ENCODE measurements around the gene RNF152. TPM values are rescaled to one million over a fixed set of nuclear protein-coding genes. Genes with fewer than 3 reads are reported as not detected.

The RNF152 gene
- total RNA-seq: 18.2 TPM

- DNase-seq (ENCODE audit: low spot score): peak; percentile 19
Measured at GRCh38 chr18:61892683-61893308, at the start of gene RNF152. Gene RNF152, minus strand, starts transcription at chr18:61893007. Its CDS starts 76,544 bp downstream, at chr18:61816463.

- no peak for DNase-seq (ENCODE audit: low spot score)
Measured at GRCh38 chr18:61941948-61942471, 49.2 kb upstream of the RNF152 start.

GRCh38 chr18:61939046-61939674 is 46.4 kb upstream of the RNF152 start:
- DNase-seq (ENCODE audit: low spot score): no peak

GRCh38 chr18:61935362-61935761 is 42.6 kb upstream of the RNF152 start:
- DNase-seq (ENCODE audit: low spot score): no peak

GRCh38 chr18:61931654-61932379 is 39.0 kb upstream of the RNF152 start:
- DNase-seq (ENCODE audit: low spot score): no peak

- no peak for DNase-seq (ENCODE audit: low spot score)
Measured at GRCh38 chr18:61929881-61930640, 37.3 kb upstream of the RNF152 start.

- no peak for DNase-seq (ENCODE audit: low spot score)
Measured at GRCh38 chr18:61926532-61926931, 33.7 kb upstream of the RNF152 start.

GRCh38 chr18:61924550-61924949 is 31.7 kb upstream of the RNF152 start:
- DNase-seq (ENCODE audit: low spot score): no peak

GRCh38 chr18:61922435-61922834 is 29.6 kb upstream of the RNF152 start:
- no peak for DNase-seq (ENCODE audit: low spot score)

- DNase-seq (ENCODE audit: low spot score): no peak
Measured at GRCh38 chr18:61921621-61922235, 28.9 kb upstream of the RNF152 start.

GRCh38 chr18:61917818-61918217 is 25.0 kb upstream of the RNF152 start:
- DNase-seq (ENCODE audit: low spot score): no peak

GRCh38 chr18:61912476-61912875 is 19.7 kb upstream of the RNF152 start:
- DNase-seq (ENCODE audit: low spot score): no peak

- no peak for DNase-seq (ENCODE audit: low spot score)
Measured at GRCh38 chr18:61910101-61910500, 17.3 kb upstream of the RNF152 start.

GRCh38 chr18:61908661-61909060 is 15.9 kb upstream of the RNF152 start:
- no peak for DNase-seq (ENCODE audit: low spot score)

- peak; percentile 41 for DNase-seq (ENCODE audit: low spot score)
Measured at GRCh38 chr18:61901323-61901986, 8.6 kb upstream of the RNF152 start.

- DNase-seq (ENCODE audit: low spot score): no peak
Measured at GRCh38 chr18:61900504-61901281, 7.9 kb upstream of the RNF152 start.

- DNase-seq (ENCODE audit: low spot score): peak; percentile 85
Measured at GRCh38 chr18:61898640-61899101, 5.9 kb upstream of the RNF152 start.

GRCh38 chr18:61896757-61897156 is 4.0 kb upstream of the RNF152 start:
- peak; percentile 70 for DNase-seq (ENCODE audit: low spot score)

- DNase-seq (ENCODE audit: low spot score): no peak
Measured at GRCh38 chr18:61896118-61896517, 3.3 kb upstream of the RNF152 start.

Measured in mucosa of gallbladder (tissue), 1 donor.